HG02981 (cell line): Measurements from ENCODE around the gene TMEM185B.
A peak's percentile ranks its signal among the peaks of the same experiment; 100 is the strongest.
"Not testable (repeated sequence)": the region's sequence is repeated elsewhere in the genome, so short reads cannot be mapped to it uniquely, and the experiment has no call there.

Experiments used
- ATAC-seq: cut with Tn5 transposase; IDR thresholded peaks from one replicate; pipeline ENCODE4 v1.9.1; 2021; ENCODE audit warnings: mild to moderate bottlenecking, moderate library complexity; ENCODE audit not compliant: unreplicated experiment

Gene TMEM185B

GRCh38 chr2:120223034-120223912 is at the start of gene TMEM185B:
Gene TMEM185B (minus strand): TSS chr2:120223400. CDS start chr2:120222976, 424 bp downstream.
- peak; percentile 72 for ATAC-seq

- ATAC-seq = no peak
Observed at GRCh38 chr2:120271711-120272379, 48.6 kb upstream of the TMEM185B start.

DNA sequence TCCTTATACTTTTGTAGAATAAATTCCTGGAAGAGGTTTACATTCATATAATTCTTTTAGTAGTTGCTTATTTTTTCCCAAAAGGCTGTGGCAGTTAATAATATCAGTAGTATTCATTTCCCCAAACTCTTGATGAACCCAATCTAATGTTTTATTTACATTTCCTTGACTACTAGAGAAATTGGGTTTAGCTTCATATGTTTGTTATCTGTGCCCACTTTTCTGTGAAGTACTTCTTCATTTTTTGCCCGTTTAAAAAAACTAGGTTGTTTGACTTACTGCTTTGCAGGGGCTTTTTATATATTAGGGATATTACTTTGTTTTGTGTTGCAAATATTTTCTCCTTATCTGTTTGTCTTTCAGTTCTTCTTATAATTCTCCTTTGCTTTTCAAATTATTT is 46.6 kb upstream of the TMEM185B start:
- ATAC-seq = no peak

DNA sequence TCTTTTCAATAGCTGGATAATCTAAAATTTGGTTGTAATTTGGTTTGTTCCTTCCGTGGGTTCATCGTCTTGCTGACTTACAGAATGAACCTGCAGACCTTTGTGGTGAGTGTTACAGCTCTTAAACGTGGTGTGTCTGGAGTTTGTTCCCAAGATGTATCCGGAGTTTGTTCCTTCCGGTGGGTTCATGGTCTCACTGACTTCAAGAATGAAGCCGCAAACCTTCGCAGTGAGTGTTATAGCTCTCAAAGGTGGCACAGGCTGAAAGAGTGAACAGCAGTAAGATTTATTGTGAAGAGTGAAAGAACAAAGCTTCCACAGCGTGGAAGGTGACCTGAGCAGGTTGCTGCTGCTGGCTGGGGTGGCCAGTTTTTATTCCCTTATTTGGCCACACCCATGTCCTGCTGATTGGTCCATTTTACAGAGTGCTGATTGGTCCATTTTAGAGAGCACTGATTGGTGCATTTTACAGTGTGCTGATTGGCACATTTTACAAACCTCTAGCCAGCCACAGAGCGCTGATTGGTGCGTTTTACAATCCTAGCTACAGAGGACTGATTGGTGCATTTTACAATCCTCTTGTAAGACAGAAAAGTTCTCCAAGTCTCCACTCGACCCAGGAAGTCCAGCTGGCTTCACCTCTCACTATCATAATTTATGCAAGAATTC is 46.0 kb upstream of the TMEM185B start:
- ATAC-seq = no peak

DNA sequence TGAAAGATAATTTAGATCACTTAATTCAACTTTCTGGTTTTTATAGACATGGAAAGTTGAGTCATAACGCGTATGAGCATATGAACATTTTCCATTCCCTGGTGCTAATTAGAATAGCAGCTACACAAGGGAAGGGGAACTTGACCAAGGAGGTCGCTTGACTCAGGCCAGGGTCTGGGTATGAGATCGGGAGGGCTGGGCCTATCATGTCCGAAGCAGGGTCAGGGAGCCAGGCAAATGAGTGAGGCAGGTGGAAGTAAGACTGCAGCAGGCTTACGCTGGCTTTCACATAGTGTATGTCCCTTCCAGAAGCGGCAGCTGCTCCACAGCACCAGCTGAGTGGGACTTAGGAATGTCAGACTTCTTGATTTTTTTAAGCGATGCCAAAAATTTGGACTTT is 44.1 kb upstream of the TMEM185B start:
- no peak for ATAC-seq

DNA sequence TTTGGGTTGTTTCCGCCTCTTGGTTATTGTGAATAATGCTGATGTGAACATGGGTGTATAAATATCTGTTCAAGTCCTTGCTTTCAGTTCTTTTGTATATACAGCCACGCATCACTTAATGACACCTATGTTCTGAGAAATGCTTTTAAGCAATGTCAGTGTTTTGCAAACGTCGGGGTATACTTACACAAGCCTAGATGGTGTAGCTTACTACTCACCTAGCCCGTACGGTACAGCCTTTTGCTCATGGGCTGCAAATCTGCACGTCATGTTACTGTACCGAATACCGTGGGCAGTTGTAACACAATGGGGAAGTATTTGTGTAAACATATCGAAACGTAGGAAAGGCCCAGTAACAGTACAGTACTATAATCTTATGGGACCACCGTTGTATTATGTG is 41.8 kb upstream of the TMEM185B start:
- ATAC-seq = no peak

GRCh38 chr2:120262761-120263428 is 39.7 kb upstream of the TMEM185B start:
- no peak for ATAC-seq

DNA sequence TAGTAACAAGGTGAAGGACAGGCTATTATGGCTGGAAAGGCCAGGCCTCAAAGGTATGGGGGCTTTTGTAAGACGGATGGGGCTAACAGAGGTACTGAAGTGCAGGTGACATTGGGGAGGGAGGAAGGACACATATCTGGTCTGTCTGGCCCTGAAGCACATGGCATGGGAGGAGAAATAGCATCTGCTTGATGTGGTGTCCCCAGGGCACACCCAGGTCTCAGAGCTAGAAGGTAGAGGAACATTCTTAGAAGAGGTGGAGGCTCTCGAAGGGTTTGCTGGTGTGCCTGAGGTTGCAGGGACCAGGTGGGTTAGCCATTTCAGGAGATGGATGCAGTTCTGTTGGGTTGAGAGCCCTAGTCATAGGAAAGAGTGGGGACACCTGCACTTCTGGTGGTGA is 39.0 kb upstream of the TMEM185B start:
- ATAC-seq = no peak

GRCh38 chr2:120261387-120262006 is 38.3 kb upstream of the TMEM185B start:
- ATAC-seq = peak; percentile 64

DNA sequence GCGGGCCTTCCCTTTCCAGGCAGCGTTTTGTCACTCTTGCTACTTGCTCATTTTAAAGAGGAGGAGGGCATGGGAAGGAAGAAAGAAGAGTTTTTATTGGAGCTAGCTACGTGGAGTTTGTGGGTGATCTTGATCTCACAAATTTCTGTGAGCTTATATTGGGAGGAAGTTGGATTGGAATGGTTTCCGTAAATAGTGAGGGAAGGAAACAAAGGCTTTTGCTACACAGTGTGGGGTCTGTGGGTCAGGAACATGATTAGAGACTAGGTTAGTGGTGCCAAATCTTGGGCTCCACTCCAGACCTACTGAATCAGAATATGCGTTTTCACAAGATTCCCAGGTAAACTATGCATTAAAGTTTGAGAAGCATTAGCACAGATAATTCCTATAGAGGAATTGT is 37.5 kb upstream of the TMEM185B start:
- ATAC-seq = no peak

DNA sequence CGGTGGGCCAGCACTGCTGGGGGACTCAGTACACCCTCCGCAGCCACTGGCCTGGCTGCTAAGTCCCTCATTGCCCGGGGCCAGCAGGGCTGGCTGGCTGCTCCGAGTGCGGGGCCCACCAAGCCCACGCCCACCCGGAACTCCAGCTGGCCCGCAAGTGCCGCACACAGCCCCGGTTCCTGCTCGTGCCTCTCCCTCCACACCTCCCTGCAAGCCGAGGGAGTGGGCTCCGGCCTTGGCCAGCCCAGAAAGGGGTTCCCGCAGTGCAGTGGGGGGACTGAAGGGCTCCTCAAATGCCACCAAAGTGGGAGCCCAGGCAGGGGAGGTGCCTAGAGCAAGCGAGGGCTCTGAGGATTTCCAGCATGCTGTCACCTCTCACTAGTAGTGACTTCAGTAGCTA is 36.7 kb upstream of the TMEM185B start:
- ATAC-seq = not testable (repeated sequence)

- no peak for ATAC-seq
Observed at GRCh38 chr2:120258196-120258595, 35.0 kb upstream of the TMEM185B start.

GRCh38 chr2:120257522-120257921 is 34.3 kb upstream of the TMEM185B start:
- no peak for ATAC-seq

DNA sequence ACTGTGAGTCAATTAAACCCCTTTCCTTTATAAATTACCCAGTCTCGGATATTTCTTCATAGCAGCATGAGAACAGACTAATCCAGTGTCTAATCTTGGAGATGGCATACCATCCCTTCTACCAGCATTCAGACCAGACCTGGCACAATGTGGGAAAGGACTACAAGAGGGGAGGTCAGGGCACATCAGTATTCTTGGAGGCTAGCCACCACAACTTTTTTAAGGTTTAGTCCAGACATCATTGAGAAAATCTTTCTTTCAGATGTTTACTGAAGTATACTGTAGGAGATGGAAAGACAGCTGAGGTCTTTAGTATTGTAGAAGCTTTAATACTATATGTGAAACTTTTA is 33.4 kb upstream of the TMEM185B start:
- ATAC-seq = no peak

GRCh38 chr2:120255986-120256650 is 32.9 kb upstream of the TMEM185B start:
- no peak for ATAC-seq

DNA sequence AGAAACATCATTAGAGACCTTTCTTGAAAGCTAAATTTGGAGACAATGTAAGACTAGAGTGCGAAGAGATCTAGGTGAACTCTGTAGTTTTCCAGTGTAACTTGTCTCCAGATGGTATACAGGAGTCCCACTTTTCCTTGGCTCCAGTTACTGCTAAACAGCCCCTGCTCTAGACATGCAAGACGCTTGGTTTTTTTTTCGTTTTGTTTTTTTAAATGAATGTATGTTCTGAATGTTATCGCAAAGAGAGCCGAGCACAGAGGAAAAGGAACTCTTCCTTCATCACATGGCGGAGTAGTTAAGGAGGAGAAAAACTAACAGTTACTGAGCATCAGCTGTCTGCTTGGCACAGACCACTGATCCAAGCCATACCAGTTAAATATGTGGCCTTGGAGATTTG is 31.9 kb upstream of the TMEM185B start:
- ATAC-seq = no peak

DNA sequence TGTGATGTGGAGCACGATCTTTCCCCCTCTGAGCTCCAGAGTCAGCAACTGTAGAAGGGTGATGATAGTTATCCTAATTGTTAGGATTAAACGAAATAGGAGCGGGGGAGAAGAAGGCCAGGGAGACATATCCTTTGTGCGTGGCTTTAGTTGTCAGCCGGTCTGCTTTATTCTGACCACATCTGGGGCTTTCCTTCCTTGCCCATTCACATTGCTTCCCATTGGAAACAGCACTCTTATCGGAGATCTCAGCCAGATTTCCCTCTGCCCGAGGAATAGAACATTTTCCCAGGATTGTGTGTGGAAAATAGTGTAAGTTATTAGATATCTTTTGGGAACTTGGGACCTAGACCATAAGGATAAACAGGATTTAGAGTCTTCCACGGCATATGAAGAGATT is 31.0 kb upstream of the TMEM185B start:
- no peak for ATAC-seq

DNA sequence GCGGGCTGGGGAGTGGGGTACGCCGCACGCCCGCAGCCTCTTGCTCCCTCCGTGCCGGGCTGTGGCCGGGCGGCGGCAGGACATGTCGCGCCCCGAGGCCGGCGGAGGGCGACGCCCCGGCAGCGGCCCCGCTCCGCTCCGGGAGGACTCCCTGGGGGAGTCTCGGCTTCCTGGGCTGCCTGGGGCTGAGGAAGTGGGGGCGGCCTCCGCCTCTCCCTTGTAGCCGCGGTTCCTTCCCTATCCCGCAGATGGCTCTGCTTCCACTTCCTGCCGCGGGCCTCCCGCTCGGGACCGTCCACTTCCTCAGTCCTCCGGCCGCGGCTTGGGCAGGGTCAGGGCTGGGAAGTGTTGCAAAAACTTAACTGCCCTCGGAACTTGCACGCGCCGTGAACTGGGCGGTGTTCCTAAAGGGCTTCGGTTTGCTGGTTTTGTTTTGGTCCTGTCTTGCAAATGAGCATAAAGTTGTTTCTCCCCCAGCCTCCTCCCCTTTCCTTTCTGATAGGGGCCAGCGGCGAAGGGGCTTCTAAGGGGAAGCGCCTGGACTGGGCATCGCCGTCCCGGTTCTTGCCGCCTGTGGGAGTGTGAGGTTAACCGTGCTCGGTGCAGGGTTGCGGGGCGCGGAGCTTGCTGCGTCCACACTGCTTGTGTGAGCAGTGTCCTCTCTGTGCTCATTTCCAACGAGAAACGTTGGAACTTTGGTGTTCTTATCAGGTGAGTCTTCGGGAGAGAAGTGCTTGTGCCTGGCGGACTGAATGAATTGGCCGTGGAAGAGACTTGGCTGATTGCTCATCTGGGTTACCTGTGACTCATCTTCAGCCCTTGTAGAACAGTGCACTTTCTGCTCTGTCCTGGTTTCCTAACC is 30.1 kb upstream of the TMEM185B start:
- peak; percentile 25 for ATAC-seq
